ENCODE measurements around the gene ABCA7.

The ABCA7 gene

DNA sequence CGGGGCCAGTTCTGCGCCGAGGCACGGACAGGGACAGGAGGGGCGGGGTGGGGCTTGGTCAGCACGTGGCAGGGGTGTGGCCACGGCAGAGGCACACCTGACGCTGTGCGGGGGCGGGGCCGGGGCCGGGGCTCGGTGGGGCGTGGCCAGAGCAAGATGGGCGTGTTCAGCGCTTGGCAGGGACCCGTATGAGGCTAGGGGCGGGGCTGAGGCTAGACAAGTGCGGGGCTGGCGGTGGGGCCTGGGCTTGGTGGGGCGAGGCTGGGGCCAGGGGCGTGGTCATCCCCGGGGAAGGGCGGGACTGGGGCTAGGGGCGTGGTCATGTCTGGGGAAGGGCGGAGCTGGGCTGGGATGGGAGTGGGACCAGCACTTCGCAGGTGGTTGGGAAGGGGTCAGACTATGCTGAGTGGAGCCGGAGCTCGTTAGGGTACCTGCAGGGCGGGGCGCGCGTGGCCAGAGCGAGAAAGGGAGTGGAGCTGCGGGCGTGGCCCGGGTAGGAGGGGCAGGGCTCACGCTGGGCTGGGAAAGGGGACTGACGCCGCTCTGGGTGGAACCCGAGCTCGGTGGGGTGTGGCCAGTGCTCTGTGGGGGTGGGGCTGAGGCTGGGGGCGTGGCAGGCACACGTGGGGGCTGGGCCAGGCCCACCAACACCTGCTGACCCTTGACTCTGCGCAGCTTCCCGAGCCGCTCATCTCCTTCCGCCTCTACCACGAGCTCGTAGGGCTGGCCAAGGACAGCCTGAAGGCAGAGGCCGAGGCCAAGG, 42.4 kb downstream of the ABCA7 start:
- no peak for TF ChIP-seq ARNT (IDR thresholded peaks at IDR 0.05)
- TF ChIP-seq SP1 (IDR thresholded peaks at IDR 0.05) = peak; percentile 68
- peak; percentile 96 for DNase-seq (ENCODE audit: extremely low spot score)
- POLR2A ChIA-PET = interaction anchor here (1.0 to 1.3 kb wide), 2 partner anchors 22 to 186 kb away, joined by 3 to 9 read pairs; partner anchors contain the start of gene GPX4
- CTCF ChIA-PET = interaction anchor here (0.5 kb wide), 1 partner anchor 112 kb away, joined by 4 read pairs; no protein-coding TSS in a partner anchor

DNA sequence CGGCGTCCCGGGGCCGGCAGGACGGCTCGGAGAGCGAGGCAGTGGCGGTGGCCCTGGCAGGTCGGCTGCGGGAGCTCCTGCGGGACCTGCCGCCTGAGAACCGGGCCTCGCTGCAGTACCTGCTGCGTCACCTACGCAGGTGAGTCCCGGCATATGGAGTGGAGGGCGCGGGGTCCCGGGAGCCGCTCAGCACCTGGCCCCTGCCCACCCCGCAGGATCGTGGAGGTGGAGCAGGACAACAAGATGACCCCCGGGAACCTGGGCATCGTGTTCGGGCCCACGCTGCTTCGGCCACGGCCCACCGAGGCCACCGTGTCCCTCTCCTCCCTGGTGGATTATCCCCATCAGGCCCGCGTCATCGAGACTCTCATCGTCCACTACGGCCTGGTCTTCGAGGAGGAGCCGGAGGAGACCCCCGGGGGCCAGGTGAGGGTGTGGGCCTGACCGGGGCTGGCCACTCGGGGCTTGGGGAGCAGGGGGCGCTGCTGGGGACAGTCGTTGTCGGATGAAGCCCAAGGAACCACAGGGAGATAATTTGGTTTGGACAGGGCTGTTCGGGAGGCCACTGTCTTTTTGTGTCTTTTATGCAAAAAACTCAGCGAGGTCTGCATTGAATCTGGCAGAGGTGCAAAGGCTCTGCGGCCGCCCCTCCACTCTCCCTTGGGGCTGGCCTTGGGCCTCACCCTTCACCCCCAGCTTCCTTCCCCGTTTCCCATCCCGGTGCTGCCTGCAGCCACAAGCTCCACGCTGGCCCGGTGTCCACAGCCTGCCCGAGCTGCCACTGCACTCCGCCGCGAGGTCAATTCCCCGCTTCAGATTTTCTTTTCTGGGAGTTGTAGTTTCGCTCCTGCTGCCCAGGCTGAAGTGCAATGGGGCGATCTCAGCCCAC, 43.3 kb downstream of the ABCA7 start:
- CTCF ChIA-PET = no interaction called here
- DNase-seq (ENCODE audit: extremely low spot score) = no peak

GRCh38 chr19:1084024-1084868, 44.3 kb downstream of the ABCA7 start:
- POLR2A ChIA-PET = interaction anchor here (1.7 to 2.8 kb wide), 2 partner anchors 10 to 16 kb away, joined by 4 to 11 read pairs; no protein-coding TSS in a partner anchor
- no peak for TF ChIP-seq SP1 (IDR thresholded peaks at IDR 0.05)
- TF ChIP-seq FOXK2 (IDR thresholded peaks at IDR 0.05) = no peak
- no peak for TF ChIP-seq HDGF (IDR thresholded peaks at IDR 0.05; ENCODE audit: borderline replicate concordance)
- no peak for TF ChIP-seq ELF4 (IDR thresholded peaks at IDR 0.05)
- no peak for TF ChIP-seq L3MBTL2 (conservative IDR thresholded peaks at IDR 0.05)
- TF ChIP-seq SUZ12 (IDR thresholded peaks at IDR 0.05) = no peak
- TF ChIP-seq TARDBP (IDR thresholded peaks at IDR 0.05) = no peak
- no peak for TF ChIP-seq CTBP1 (IDR thresholded peaks at IDR 0.05; ENCODE audit: borderline replicate concordance)
- TF ChIP-seq ARNT (IDR thresholded peaks at IDR 0.05) = no peak
- no peak for TF ChIP-seq LEF1 (IDR thresholded peaks at IDR 0.05; ENCODE audit: borderline replicate concordance)
- TF ChIP-seq NFRKB (IDR thresholded peaks at IDR 0.05) = no peak
- CTCF ChIA-PET = interaction anchor here (0.8 kb wide), 1 partner anchor 29 kb away, joined by 3 read pairs; no protein-coding TSS in a partner anchor
- no peak for DNase-seq (ENCODE audit: extremely low spot score)

More for the DNA sequence above, 43.3 kb downstream of the ABCA7 start:
- no peak for TF ChIP-seq PKNOX1 (IDR thresholded peaks at IDR 0.05)
- TF ChIP-seq NFRKB (IDR thresholded peaks at IDR 0.05) = no peak
- POLR2A ChIA-PET = interaction anchor here (1.3 to 1.7 kb wide), 2 partner anchors 15 to 21 kb away, joined by 4 to 9 read pairs; partner anchors contain the start of gene GPX4

- no peak for DNase-seq (ENCODE audit: extremely low spot score)
- POLR2A ChIA-PET = interaction anchor here (1.7 to 2.8 kb wide), 2 partner anchors 9 to 17 kb away, joined by 4 to 11 read pairs; no protein-coding TSS in a partner anchor
- CTCF ChIA-PET = interaction anchor here (0.8 kb wide), 1 partner anchor 28 kb away, joined by 3 read pairs; no protein-coding TSS in a partner anchor
- no peak for TF ChIP-seq FOXA1 (IDR thresholded peaks at IDR 0.05)
- no peak; the same call in 1 of the 2 replicates for TF ChIP-seq L3MBTL2 (conservative IDR thresholded peaks at IDR 0.05)
- no peak for TF ChIP-seq NFRKB (IDR thresholded peaks at IDR 0.05)
- no peak for TF ChIP-seq CTBP1 (IDR thresholded peaks at IDR 0.05; ENCODE audit: borderline replicate concordance)
- TF ChIP-seq ZNF384 (IDR thresholded peaks at IDR 0.05) = no peak
- TF ChIP-seq LEF1 (IDR thresholded peaks at IDR 0.05; ENCODE audit: borderline replicate concordance) = no peak
- TF ChIP-seq ARNT (IDR thresholded peaks at IDR 0.05) = no peak
- TF ChIP-seq FOXM1 (IDR thresholded peaks at IDR 0.05; ENCODE audit: borderline replicate concordance) = no peak
- TF ChIP-seq BHLHE40 (IDR thresholded peaks at IDR 0.05; ENCODE audit: borderline replicate concordance) = no peak
- TF ChIP-seq HDGF (IDR thresholded peaks at IDR 0.05; ENCODE audit: borderline replicate concordance) = no peak
- TF ChIP-seq SP1 (IDR thresholded peaks at IDR 0.05) = no peak
- no peak for TF ChIP-seq PKNOX1 (IDR thresholded peaks at IDR 0.05)
These were observed 45.2 kb downstream of the ABCA7 start for GRCh38 chr19:1085053-1085658.

GRCh38 chr19:1085676-1086442, 46.0 kb downstream of the ABCA7 start:
- CTCF ChIA-PET = no interaction called here
- TF ChIP-seq CTBP1 (IDR thresholded peaks at IDR 0.05; ENCODE audit: borderline replicate concordance) = no peak
- no peak for TF ChIP-seq FOXK2 (IDR thresholded peaks at IDR 0.05)
- no peak for TF ChIP-seq FOXA1 (IDR thresholded peaks at IDR 0.05)
- TF ChIP-seq HDGF (IDR thresholded peaks at IDR 0.05; ENCODE audit: borderline replicate concordance) = no peak
- no peak for TF ChIP-seq SUZ12 (IDR thresholded peaks at IDR 0.05)
- no peak for TF ChIP-seq ZNF384 (IDR thresholded peaks at IDR 0.05)
- TF ChIP-seq L3MBTL2 (conservative IDR thresholded peaks at IDR 0.05) = no peak
- no peak for TF ChIP-seq FOXM1 (IDR thresholded peaks at IDR 0.05; ENCODE audit: borderline replicate concordance)
- TF ChIP-seq BHLHE40 (IDR thresholded peaks at IDR 0.05; ENCODE audit: borderline replicate concordance) = no peak
- no peak for TF ChIP-seq LEF1 (IDR thresholded peaks at IDR 0.05; ENCODE audit: borderline replicate concordance)
- no peak for TF ChIP-seq ARNT (IDR thresholded peaks at IDR 0.05)
- POLR2A ChIA-PET = interaction anchor here (2.8 kb wide), 1 partner anchor 8 kb away, joined by 11 read pairs; no protein-coding TSS in a partner anchor
- no peak for DNase-seq (ENCODE audit: extremely low spot score)

All from HEK293T (cell line).